Activated CD4-positive, CD25-positive, alpha-beta regulatory T cell treated with anti-CD3 and anti-CD28 coated beads, Interleukin-2, amount 50 U/mL, for 24 hours (primary cell): Measurements from ENCODE around the gene PPP1R12A.

Source experiments
- ATAC-seq, 2 donors: fragments of 150-1000 bp; cut with Tn5 transposase; one replicate each; pipeline ENCODE4 v1.10.0; 2021; ENCODE audit warnings: mild to moderate bottlenecking in 1 of 2, moderate library complexity in 1 of 2

PPP1R12A gene

DNA sequence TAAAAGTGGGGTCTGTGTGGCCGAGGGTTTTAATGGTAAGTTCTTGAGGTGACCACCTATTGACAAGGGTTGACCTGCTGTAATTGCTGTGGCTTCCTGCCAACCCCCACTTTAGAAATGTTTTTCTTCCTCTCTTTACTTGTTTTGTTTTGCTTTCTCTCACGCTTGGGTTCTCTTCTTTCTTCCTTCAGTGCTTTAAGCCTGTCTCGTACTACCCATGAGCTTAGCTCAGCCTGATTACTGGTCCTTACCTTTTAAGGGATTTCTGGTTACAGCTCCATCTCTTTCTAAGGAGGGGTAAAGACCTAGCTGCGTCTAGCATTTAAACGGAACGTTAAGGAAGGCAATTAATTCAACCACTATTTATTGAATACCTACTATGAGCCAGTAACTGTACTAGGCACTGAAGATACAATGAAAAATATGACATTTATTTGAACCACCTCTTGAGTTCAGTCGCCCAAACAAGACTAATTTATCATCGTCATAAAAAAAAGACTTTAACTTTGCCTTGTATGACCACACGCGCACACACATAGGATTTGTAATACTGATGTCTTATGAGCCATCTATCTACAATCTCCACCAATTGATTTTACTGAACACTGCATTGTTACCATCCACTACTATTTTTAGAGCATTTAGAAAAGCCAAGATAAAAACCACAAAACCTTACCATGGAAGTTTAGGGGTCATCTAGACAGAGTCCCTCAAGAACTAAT, 888 bp upstream of the PPP1R12A start:
- ATAC-seq, result no peak

DNA sequence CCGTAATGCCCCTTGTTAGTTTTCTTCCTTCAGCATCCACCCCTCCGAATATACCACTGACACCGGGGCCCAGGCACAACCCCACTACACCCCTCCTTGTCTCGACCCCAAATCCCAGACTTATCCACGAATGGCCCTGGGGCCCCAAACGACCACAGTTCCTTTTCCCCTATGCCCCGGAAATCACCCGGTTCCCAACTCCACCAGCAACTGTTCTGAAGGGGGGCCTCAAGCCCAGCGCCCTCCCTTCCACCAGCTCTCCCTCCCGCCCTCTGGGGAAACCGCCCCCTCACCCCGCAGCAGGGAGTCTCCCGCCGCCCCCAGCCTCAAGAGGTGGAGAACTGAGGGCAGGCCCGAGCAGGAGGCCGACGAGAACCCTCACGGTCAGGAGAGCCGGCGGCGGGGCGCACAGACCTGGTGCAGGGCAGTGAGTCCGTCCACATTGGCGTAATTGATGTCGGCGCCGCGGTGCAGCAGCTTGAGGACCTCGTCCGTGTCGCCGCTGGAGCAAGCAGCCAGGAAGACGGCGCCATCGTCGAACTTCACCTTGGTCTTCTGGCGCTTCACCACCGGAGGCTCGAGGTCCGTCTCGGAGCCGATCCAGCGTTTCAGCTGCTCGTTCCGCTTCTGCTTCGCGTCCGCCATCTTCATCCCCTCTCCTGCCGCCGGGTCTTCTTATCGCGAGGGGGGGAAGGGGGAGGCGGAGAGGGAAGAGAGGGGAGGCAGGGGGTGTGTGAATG, 446 bp downstream of the PPP1R12A start:
- ATAC-seq, result peak; percentile 9 to 20

DNA sequence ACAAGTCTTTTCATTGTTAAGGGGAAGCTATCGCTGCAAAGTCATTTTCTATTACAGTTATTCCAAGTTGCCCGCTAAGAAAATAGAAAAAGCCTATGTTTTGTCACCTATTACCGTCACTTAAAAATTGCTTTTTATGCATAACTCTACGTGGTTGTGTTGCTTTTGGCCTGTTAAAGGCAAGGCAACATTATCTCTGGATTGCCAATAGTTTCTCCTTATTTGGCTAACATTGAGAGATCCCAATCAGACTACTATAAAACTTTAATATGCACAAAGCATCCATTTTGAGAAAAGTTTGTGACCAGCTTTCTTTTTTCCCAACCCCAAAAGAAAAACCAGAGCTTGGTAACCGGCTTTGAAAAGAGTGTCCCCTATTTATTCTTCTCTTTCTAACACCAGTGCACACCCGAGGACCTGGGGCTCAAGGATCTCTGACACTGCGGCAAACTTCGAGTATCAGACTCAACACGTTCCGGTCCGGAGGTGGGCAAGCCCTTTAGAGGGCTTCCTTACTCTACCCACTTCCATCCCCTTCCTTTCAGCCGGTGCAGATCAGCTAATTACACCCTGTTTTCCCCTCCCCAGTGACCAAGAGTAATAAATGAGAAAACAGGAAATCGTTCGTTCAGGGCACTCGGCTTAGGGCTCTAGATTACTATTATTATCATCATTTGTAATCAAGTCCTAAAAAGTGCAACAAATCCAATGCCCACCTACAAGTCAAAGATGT, 1.2 kb downstream of the PPP1R12A start:
- ATAC-seq, result no peak

DNA sequence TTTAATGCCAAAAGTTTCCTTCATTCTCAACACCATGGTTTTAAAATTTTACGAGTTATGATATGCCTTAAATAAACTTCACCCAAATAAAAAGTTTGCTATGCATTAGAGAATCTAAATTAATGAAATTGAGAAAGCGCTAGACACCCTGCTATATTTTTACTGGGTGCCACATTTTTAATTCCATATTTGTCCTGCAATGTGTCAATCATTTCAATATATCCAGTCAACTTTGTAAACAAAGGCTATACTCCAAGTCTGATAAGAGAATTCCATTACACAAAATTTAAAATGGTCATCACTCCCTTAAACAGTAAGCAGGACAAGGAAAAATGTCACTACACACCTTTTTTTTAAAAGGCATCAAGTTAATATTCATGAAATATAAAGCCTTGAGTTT, 1.9 kb downstream of the PPP1R12A start:
- ATAC-seq, result no peak

DNA sequence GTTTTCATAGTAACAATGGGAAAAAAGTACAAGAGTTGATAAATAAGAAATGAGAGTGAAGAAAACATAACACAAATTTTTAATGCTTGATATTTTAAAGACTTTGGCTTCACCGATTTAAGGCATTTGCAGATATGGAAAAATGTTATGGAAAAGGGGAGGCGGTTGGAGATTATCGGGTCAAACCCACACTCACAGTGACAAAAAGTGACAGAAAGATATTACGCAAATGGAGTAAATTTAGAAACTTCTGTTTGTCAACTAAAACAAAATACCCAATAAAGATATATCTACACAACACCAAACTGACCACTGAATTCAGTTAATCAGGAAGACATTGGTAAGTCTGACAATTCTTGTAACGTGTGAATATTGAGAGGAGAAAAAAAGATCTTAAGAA, 2.5 kb downstream of the PPP1R12A start:
- ATAC-seq, result no peak

DNA sequence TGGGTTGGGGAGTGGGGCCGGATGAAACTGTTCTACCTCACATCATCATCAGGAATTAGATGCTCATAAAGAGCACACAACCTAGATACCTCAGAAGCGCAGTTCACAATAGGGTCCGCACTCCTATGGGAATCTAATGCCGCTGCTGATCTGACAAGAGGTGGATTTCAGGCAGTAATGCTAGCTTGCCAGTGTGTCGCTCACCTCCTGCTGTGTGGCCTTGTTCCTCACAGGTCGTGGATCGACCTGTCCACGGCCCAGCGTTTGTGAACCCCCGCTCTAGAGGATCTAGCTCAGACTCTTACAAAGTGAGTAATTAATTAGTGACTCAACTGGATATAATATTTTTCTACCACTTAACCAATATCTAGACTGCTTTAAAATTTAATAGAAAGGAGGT, 5.8 kb downstream of the PPP1R12A start:
- ATAC-seq, result no peak

DNA sequence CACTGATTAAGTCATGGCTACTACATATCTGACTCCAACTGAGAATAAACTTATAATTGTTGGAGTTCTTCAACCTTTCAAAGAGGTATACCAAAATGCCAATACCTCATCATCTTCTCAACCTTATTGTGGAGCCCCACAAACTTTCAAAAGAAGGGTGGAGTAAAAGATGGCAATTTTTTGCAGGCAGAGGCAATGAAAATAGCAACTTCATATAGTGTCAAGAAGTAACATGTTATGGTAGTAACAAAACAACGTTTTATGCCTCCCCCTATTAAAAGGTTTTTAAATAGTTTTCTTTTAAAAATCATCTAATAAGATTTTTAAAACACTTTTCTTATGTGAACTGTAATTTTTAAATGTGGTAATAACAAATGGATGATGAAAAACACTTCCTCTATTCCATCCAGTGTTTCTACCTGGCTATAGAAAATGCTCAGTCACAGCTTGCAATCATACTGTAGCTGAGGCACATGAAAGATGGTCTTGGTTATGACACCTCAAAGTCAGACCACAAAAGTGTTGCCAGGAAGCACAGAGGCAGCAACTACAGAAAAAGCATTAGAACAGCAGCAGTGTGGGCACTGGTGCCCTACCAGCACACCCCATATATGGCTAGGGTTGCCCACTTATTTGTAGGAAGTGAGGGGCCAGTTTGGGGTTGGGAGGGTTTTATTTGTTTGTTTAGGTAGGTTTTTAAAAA, 7.0 kb downstream of the PPP1R12A start:
- peak; percentile 97 to 99 for ATAC-seq

DNA sequence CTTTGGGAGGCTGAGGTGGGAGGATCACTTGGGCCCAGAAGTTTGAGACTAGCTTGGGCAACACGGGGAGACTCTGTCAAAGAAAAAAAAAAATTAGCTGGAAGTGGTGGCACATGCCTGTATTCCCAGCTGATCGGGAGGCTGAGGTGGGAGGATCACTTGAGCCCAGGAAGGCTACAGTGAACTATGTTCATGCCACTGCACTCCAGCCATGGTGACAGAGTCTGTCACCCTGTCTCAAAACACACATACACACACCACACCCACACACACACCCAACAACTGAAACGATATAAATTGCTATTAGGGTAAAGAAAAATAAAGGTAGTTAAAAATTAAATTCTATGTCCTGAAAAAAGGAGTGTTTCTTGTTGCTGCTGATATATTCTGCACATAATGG, 7.9 kb downstream of the PPP1R12A start:
- ATAC-seq, result no peak

DNA sequence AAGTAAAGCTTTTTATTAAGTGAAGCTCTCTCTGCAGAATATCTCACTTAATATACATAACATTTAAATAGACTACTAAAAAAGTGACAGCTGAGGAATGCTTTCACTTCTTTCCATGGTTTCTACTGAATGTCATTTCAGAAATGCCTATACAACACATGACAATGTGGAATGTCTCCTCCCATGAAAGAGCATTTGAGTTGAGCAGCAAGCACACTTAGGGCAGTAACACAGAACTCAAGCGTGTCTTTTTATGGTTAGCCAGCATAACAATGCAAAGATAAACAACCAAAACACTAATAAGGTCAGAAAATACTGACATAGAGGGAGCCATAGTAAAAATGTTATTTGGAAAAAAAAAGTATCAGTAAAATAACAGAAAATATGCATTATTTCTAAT, 9.4 kb downstream of the PPP1R12A start:
- no peak for ATAC-seq

DNA sequence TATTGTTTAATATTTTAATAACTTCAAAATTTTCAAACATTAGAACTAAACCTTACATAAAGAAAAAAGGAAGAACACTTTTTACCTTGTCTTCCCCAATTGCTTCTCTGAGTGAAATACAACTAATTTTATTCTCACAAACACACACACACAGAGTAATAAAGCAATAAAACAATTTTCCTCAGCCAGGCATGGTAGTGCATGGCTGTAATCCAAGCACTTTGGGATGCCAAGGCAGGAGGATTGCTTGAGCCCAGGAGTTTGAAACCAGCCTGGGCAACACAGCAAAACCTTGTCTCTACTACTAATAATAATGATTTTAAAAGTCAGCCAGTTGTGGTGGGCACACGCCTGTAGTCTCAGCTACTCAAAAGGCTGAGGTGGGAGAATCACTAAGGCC, 13.1 kb downstream of the PPP1R12A start:
- ATAC-seq, result no peak

DNA sequence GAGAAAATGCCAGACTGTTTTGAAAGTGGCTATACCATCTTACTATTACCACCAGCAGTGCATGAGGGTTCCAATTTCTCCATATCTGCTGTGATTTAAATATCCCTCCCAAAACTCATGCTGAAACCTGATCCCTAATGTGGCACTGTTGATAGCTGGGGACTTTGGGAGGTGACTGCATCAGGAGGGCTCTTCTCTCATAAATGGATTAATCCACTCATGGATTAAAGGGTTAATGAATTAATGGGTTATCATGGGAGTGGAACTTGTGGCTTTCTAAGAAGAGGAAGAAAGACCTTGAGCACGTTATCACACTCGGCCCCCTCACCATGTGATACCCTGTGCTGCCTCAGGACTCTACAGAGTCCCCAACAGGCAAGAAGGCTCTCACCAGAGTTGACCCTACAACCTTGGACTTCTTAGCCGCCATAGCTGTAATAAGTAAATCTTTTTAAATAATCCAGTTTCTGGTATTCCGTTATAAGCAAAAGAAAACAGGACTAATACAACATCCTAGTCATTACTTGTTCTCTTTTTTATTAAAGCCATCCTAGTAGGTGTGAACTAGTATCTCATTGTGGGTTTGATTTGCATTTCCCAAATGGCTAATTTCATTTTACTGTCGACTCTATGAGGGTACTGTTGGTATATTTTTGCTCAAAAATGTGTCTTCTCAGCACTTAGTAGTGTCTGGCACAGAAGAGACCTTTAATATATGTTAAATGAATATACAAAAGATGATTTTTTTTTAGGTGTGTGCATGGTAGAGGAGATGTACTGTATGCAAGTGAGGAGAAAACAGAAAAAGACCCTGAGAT, 14.3 kb downstream of the PPP1R12A start:
- no peak for ATAC-seq

DNA sequence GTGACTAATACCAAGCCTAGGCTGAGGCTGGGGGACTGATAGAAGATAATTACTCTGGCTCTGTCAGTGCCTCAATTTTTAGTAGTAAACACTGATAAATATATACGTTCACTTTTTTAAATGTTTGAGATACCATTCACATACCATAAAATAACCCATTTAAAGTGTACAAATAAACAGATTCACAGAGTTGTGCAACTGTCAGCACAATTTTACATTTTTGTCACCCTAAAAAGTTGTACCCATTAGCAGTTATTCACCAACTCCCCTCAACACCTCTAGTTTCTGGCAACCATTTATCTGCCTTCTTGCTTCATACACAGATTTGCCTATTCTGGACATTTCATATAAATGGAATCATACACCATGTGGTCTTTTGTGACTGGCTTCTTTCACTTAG, 15.1 kb downstream of the PPP1R12A start:
- ATAC-seq, result no peak

DNA sequence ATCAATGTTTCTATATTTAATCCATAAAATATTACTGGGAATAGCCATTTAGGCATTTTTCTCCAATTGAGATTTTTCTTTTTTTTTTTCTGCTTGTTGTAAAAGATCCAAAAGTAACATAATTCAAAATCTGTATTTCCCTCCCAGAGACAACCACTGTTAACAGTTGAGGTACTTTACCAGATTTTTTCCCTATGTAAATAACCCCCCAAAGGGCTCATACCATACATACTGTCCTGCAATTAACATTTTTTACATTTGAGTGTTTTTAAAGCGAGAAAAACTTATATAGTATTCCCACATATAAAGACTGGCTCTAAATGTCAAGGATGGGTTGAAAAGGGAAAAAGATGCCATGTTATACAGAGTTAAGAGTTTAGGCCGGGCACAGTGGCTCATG, 18.1 kb downstream of the PPP1R12A start:
- no peak for ATAC-seq

DNA sequence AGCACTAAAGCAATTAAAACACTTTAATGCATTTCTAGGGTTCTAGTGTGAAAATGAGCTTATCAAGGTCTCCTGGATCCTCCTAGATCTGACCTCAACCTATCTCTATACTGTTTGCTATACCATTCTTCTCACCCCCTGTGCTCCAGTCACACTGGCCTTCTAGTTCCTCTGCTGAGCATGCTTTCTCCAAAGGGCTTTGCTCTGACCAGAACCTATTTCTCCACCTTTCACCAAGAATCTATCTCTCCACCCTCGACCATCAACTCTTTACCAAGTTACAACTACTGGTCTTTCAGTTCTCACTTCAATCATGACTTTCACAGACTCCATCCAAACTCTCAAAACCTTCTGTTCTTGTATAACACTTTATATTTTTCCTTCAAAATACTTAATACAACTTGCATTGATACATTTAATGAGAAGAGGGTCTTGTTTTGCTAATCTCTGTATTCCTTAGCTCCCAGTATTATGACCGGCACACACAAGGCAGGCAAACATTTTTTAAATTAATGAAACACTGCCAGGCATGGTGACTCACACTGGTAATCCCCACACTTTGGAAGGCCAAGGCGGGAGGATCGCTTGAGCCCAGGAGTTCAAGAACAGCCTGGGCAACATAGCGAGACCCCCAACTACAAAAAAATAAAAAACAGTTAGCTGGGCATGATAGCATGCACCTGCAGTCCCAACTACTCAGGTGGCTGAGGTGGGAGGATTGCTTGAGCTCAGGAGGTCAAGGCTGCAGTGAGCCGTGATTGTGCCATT, 22.8 kb downstream of the PPP1R12A start:
- ATAC-seq, result no peak

DNA sequence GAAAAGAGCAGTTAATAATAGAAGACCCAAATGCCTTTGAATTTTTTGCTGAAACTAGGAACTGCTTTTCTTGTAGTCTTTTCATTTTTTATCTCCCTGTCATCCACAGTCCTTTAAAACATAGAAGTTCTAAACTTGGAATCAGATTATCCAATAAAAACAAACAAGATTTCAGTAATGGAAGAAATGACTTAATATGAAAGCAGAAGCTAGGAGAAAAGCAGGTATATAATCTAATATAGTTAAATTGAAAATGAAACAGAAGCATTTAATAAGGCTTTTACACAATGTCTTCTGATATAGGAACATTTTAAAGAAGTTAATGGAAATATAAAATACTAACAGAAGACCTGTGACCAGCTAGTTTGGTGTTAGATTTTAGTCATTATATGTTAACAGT, 26.5 kb downstream of the PPP1R12A start:
- ATAC-seq, result no peak

DNA sequence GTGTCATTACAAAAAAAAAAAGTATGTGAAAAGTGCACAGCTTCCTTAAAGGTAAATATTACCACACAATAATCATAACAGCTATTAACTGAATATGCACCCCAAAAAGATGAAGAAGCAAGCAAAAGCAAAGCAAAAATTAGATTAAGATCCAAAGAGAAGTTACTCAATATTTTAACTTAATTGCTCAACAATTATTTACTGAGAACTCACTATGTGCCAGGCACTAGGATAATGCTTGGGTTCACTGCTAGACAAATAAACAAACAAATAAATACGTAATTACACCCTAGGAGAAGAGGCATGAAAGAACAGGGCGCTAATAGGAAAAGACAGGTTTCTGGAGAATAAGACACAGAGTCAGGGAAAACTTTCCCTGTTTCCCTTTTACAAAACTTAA, 33.4 kb downstream of the PPP1R12A start:
- ATAC-seq, result no peak

DNA sequence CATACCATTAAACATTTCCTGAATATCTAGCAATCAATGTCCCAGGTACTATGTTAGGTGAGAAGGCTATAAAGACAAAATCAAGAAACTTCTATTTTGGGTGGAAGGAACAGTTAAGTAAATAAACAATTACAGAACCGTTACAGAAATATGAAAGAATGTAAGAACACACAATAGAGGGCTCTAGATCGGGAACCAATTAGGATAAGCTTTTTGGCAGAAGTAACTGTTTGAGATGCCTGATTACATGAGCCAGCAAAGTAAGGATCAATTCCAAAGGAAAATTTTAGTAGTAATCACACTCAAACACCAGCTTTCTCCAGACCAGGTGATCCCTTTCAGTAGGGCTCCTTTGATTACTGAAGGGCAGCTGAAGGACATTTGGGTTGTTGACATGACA, 33.9 kb downstream of the PPP1R12A start:
- no peak for ATAC-seq

DNA sequence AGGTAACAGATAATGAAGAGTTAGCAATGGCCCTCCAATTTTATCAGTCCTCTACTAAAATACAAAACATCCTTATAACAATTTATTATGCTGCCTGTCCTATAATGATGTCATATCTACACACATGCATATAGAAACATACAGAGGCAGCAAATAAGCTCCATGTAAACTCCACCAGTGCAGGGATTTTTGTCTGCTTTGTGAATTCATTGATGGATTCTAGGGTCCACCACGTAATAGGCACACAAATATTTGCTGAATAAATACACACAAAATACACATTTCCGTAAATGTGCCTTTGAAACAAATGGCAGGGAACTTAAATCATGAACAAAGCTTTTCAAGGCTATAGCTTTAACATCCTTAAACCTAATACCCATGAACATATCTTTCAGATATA, 34.7 kb downstream of the PPP1R12A start:
- ATAC-seq, result no peak

DNA sequence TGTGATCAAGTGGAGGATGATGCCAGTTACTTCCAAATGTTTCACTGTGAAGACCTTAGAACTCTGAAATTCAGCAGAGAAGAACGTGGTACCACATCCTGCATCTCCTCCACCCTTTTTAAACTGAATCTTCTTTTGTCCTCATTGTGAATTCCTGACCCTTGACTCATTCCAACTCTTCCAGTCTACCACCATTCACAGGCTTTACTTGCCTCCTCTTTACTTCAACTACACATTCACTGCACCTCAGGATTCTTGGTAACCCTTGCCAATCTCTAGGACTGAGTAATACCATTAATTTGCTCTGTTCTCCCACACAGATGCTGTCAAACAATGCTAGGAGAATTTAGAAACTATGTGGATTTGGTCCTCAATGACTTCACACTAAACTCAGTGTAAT, 37.3 kb downstream of the PPP1R12A start:
- ATAC-seq, result no peak

DNA sequence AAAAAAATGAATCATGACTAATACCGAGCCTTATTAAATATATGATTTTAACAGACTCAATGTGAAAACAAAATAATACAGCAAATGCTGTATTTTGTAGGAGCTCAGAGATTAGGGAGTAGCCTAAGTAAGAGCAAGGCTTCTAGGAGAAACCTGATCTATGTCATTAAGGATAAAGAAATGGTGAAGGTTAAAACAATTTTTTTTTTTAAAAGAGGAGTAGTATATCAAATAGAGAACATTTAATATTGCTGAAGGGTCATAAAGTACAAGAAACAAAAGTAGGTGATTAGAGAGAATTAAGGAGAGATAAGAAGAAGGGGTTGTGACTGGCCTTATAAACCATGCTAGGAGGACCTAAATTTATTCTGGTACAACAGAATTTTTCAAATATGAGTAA, 39.1 kb downstream of the PPP1R12A start:
- no peak for ATAC-seq

DNA sequence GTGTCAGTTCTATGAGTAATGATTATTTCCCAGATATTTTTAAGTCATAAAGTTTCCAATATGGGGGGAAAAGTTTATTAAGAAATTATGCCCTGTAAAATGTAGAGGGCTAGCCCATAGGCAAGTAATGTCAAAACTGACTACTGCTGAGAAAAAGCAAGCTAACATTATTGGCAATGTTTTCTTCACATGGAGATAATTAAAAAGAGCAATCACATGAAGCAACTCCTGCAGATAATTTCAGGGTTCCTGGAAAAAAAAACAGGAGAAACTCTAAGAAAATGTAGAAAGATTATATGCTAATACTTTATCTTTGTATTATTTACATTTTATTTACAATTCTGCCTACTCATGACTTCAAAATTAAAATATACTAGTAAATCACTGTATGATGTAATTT, 39.8 kb downstream of the PPP1R12A start:
- no peak for ATAC-seq
